IPS-18c (cell line): ENCODE results near the gene GATAD2B.
"Not testable (repeated sequence)": the region's sequence is repeated elsewhere in the genome, so short reads cannot be mapped to it uniquely, and the experiment has no call there.

Source experiments
- H3K4me3 ChIP-seq: 2 replicates; pipeline ENCODE4 v1.7.0; 2013; ENCODE audit warnings: low read depth, mild to moderate bottlenecking, low read length, moderate library complexity; ENCODE audit not compliant: insufficient read depth
- H3K9me3 ChIP-seq: one replicate; pipeline ENCODE4 v1.6.1; 2013; ENCODE audit warnings: mild to moderate bottlenecking, low read length, moderate library complexity; ENCODE audit not compliant: control insufficient read depth, insufficient read depth

The GATAD2B gene

DNA sequence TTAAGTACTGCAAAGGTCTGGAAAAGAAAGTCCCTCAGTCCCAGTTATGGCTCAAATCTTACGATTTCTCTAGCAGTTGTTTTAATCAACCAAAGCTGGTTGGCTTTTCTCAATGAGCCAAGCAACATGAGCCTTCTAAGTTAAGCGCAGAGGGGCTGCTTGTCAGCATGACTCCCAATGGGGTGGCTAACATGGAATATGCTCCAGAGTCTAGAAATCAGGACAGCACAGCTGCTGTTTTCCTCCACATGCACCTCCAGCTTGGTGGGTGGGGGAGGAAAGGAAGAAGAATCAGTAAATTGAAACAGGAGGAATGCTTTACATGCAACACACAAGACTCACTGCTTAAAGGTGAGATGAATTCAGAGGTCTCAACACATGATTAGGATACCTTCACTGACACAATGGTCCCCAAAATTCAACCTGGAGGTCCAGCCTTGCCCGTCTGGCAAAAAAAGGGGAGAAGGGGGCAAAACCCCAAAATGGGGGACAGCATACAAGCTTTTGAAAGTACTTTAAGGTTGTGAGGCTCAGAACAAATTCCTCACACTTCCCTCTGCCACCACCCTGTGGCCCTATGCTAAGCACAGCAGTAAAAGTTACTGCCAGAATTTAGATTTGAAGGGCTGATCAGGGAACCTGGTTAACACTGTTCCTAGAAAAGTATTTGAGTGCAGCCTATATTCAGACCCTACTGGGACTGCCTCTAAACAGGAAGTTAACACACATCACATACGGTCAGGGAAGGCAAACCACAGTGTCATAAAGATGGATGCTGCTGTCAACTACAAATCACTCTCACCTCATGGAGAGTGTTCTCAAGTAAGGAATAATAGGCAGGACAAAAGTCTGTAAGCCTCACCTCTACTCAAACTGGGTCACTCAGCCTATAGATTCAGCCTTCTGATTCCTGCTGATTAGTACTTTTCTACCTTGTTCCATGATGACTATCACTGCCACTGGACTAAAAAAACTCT lies 2.6 kb downstream of the GATAD2B start:
- H3K9me3 ChIP-seq = no peaks in the 10 kb centered on the region
- H3K4me3 ChIP-seq = 0 out of 2 replicates have a peak overlapping the region, but pooled peaks have one; percentile 2

DNA sequence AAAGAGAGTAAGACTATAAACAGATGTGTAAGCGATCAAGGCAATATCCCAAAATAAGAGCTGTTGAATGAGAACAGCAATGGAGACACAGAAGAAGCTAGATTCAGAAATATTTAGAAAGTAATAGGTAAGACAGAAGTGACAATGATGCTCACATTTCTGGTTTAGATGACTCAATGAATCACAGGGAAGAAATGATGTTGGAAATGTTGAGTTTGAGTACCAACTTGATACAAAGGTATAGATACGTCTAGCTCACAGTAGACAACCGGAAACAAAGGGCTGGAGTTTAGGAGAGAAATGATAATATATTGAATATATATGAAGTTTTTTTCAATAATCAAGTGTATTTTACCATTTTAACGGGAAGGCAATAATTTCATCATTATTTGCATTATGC lies 6.5 kb downstream of the GATAD2B start:
- no peaks in the 10 kb centered on the region for H3K9me3 ChIP-seq
- H3K4me3 ChIP-seq = no peak overlapping the region

DNA sequence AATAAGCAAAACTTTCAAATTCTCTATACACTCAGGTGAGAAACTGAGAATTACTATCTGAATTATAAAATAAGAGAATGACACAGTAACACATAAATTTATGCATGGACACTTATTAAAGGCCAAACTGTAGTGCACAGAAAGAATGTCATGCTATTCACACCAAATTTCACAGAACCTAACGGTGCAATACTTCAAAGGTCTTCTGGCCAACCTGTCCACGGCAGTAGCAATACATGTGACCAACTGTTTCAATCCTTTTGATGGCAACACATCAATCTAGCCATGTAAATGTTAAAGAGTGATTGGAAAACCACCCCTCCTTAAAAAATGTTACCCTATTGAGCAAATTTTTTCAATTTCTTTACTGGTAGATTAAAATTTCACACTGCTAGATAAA lies 10.4 kb downstream of the GATAD2B start:
- Histone ChIP-seq H3K4me3 (no peak overlapping the region), H3K9me3 (peaks cover 2% of the 10 kb centered on the region)

DNA sequence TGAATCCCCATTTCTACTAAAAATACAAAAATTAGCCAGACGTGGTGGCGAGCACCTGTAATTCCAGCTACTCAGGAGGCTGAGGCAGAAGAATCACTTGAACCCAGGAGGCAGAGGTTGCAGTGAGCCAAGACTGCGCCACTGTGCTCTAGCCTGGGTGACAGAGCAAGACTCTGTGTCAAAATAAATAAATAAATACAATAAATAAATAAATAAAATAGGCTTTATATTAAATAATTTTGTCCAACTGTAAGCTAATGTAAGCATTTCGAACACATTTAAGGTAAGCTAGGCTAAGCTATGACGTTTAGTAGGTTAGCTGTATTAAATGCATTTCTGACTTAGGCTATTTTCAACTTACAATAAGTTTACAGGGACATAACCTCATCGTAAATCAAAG lies 12.2 kb downstream of the GATAD2B start:
- not testable (repeated sequence) for H3K4me3 ChIP-seq, H3K9me3 ChIP-seq

DNA sequence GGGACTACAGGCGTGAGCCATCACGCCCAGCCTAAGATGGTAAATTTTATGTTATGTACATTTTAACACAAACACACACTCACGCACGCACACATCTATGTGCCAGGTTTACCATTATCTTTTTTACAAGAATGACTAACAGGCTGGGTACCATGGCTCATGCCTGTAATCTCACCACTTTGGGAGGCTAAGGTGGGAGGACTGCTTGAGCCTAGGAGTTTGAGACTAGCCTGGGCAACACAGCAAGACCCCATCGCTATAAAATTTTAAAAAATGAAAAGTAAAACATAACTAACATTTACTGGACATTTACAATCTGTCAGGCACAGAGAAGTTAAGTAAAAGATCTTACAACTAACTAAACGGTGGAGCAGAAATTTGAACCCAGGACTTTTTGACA lies 14.7 kb downstream of the GATAD2B start:
- H3K9me3 ChIP-seq = peaks cover 2% of the 10 kb centered on the region
- H3K4me3 ChIP-seq = no peak overlapping the region

DNA sequence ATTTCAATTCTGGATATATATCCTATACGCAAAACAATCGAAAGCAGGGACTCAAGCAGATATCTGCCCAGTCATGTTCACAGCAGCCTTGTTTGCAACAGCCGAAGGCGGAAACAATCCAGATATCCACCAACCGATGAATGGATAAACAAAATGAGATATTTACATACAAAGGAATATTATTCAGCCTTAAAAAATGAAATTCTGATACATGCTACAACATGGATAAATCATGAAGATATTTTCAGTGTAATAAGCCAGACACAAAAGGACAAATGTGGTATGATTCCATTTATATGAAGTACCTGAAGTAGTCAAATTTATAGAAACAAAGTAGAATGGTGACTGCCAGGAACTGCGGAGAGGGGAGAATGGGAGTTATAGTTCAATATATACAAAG lies 15.6 kb downstream of the GATAD2B start:
- Histone ChIP-seq H3K4me3 (no peak overlapping the region), H3K9me3 (peaks cover 2% of the 10 kb centered on the region)

DNA sequence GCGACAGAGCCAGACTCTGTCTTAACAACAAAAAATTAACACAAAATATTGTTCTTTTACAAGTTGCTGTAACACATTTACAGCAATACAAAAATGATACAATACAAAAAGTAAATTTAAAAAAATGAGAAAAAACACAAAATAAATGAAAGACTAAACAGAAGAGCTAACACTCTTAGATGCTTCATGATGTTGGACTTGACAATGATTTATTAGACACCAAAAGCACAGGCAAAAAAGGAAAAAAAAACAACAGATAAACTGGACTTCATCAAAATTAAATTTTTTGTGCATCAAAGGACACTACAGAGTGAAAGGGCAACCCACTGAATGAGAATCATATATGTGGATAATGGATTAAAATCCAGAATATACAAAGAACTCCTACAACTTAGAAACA lies 16.4 kb downstream of the GATAD2B start:
- Histone ChIP-seq H3K4me3 (no peak overlapping the region), H3K9me3 (peaks cover 2% of the 10 kb centered on the region)

DNA sequence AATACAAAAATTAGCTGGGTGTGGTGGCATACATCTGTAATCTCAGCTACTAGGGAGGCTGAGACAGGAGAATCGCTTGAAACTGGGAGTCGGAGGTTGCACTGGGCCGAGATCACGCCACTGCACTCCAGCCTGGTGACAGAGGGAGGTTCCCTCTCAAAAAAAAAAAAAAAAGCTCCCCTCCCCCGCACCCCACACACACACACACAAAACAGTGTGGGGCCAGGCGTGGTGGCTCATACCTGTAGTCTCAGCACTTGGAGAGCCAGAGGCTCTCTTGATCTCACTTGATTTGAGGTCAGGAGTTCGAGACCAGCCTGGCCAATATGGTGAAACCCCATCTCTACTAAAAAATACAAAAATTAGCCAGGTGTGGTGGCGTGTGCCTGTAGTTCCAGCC lies 16.9 kb downstream of the GATAD2B start:
- not testable (repeated sequence) for H3K9me3 ChIP-seq, H3K4me3 ChIP-seq

DNA sequence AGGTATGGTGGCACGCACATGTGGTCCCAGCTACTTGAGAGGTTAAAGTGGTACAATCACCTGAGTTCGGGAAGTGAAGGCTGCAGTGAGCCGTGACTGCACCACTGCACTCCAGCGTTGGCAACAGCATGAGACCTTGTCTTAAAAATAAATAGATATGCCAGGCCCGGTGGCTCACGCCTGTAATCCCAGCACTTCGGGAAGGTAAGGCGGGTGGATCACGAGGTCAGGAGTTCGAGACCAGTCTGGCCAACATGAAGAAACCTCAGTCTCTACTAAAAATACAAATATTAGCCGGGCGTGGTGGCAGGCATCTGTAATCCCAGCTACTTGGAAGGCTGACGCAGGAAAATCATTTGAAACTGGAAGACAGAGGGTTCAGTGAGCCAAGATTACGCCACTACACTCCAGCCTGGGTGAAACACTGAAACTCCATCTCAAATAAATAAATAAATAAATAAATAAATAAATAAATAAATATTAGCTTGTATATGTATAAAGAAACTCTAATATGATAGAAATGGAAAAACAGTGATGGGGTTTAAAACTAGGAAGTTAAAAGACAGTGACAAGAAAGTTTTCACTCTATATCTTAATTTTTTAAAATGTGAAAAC lies 18.8 kb downstream of the GATAD2B start:
- H3K4me3 ChIP-seq = no peak overlapping the region
- H3K9me3 ChIP-seq = peaks cover 2% of the 10 kb centered on the region

DNA sequence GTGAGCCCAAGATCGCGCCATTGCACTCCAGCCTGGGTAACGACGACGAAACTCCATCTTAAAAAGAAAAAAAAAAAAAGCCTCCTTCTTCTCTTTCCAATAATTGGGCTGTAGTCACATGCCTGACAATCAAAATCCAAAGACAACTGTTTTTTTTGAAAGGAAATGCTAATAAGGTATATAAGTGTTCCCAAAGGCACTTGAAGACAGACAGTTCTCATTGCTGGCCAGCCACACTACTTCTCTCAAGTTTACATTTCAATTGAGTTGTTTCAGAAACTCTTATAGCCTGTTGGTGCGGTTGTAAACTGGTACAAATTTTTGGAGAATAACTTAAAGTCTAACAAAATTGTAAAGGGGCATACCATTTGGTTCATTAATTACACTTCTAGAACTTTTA lies 23.3 kb downstream of the GATAD2B start:
- Histone ChIP-seq H3K4me3 (no peak overlapping the region), H3K9me3 (no peaks in the 10 kb centered on the region)

DNA sequence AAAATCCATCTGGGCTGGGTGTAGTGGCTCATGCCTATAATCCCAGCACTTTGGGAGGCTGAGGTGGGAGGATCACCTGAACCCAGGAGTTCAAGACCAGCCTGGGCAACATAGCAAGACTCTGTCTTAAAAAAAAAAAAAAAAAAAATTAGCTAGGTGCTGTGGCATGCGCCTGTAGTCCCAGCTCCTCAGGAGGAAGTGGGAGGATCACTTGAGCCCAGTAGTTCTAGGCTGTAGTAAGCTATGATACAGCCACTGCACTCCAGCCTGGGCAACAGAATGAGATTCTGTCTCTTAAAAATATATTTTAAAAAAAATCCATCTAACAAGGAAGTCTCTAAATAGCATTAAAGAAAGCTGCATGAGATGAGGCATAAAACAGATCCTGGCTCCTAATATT lies 26.9 kb downstream of the GATAD2B start:
- not testable (repeated sequence) for H3K9me3 ChIP-seq, H3K4me3 ChIP-seq

DNA sequence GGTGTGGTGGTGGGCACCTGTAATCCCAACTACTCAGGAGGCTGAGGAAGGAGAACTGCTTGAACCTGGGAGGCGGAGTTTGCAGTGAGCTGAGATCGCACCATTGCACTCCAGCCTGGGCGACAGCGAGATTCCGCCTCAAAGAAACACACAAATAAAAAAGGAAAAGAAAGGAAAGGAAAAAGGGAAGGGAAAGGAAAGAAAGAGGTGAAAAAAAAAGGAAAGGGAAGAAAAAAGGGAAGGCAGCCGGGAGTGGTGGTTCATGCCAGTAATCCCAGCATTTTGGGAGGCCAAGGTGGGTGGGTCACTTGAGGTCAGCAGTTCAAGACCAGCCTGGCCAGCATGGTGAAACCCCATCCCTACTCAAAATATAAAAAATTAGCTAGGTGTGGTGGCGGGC lies 31.7 kb downstream of the GATAD2B start:
- H3K9me3 ChIP-seq, H3K4me3 ChIP-seq: not testable (repeated sequence)

DNA sequence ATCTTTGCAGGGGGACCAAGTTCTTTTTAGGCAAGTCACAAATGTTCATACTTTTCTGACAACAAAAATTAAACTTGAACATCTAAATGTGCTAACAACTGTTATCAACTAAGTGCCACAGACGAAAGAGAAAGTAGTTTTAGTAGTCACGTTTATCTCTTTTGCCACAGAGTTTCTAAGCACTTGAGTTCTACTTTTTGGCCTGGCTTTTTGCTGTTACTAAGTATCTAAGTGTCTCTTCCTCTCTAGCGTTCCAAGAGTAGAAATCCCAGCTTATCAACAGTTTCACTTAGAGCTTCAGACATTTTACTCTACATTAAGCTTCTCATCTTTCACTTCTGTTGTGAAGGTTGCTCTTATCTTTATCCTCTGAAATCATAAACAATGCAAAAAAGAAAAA lies 34.2 kb downstream of the GATAD2B start:
- Histone ChIP-seq H3K4me3 (no peak overlapping the region), H3K9me3 (no peaks in the 10 kb centered on the region)

DNA sequence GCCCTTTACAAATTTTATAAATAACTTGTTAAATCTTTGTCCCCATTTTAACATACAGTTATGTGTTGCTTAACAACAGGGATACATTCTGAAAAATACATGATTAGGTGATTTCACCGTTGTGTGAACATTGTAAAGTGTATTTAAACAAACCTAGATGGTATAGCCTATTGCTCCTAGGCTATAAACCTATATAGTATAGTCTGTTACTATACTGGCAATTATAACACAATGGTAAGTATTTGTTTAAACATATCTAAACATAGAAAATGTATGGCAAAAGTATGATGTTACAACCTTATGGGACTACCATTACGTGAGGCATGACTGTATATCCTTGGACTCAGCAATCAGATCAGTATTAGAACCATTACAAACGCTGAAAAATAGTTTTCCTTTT lies 36.6 kb downstream of the GATAD2B start:
- Histone ChIP-seq H3K4me3 (no peak overlapping the region), H3K9me3 (no peaks in the 10 kb centered on the region)

DNA sequence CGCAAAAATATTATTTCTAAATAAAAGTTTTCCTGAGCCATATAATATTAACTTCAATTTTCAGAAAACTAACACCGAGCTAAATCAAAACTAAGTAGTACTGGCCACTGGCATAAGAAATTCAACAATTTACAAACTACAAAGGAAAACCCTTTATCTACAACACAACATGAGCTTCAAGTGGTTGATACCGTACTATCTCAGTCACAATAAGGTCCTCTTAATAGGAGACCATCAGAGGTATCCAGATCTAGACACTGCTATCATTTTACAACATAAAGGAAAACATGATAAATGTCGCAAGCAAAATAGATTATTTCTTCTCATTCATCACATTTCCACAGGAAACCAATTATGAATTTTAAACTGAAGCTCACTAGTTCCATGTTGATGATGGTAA lies 39.5 kb downstream of the GATAD2B start:
- Histone ChIP-seq H3K4me3 (no peak overlapping the region), H3K9me3 (no peaks in the 10 kb centered on the region)

DNA sequence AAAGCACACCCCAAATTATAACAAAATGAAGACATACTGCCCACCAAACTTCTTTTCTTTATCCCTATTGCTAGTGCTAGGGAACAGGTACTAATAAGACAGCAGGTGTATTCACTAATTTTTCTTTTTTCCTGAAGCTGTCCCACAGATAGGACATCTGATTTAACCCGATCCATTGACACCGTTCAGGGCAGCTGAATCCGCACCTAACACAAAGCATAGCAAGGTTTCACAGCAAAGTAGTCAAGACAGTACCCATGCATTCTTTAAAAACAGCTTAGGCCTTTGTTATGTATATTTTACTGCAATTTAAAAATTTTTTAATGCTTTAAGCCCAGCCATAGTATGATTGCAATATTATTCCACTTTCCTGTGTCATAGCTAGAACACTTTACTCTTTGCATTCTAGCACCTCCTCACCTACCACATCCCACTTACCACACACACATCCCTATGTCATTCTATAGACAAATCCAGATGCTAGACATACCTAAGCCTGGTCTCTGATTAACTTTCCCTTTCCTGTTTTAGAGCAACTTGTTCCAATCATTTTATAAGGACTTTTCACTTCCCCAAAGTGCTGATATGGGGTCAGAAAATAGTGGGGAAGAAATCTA lies 40.4 kb downstream of the GATAD2B start:
- H3K4me3 ChIP-seq = no peak overlapping the region
- H3K9me3 ChIP-seq = no peaks in the 10 kb centered on the region

DNA sequence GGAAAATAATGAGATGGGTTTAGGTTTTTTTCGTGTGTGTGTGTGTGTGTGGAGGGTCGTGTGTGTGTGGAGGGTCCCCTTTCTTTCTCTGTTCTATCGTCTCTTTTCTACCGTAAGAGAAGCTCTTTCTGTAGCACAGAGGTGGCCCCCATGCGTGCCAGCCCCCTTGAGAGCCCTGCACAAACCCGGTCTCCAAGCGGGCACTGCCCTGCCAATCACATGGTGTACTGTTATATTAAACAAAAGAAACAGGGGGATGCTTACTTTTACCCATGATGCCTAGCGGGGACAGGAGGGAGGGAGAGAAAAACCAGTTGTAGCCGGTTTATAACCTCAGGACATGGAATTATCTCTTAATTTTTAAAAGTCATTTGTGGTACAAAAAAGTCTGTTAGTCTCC lies 41.0 kb downstream of the GATAD2B start:
- Histone ChIP-seq H3K9me3 (no peaks in the 10 kb centered on the region), H3K4me3 (no peak overlapping the region)

DNA sequence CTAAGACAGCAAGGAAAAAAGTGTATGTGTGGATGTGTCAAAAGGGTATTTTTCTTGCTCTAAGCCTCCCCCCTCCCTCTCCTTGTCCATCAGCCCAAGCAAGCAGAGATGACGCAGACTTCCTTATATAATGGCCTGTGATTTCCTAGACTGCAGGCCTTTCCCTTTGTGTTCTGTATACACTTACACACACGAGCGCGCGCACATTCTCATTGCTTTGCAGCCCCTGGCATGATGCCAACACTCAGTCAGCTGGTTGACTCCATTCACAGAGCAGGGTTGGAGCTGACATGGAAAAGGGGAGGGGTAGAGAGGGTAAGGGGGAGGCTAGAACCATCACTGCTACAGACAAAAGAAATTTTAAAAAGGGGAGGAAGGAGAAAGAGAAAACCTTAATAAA lies 41.8 kb downstream of the GATAD2B start:
- no peaks in the 10 kb centered on the region for H3K9me3 ChIP-seq
- H3K4me3 ChIP-seq = no peak overlapping the region
